GM21423 (cell line): ENCODE measurements around the gene SAP30BP.
"Not testable (repeated sequence)": the region's sequence is repeated elsewhere in the genome, so short reads cannot be mapped to it uniquely, and the experiment has no call there.

Experiments used
- ATAC-seq: cut with Tn5 transposase; IDR thresholded peaks from one replicate; pipeline ENCODE4 v1.9.1; 2021; ENCODE audit warnings: mild to moderate bottlenecking, moderate library complexity; ENCODE audit not compliant: unreplicated experiment

The SAP30BP gene

GRCh38 chr17:75633486-75634375, 33.4 kb upstream of the SAP30BP start:
- no peak for ATAC-seq

DNA sequence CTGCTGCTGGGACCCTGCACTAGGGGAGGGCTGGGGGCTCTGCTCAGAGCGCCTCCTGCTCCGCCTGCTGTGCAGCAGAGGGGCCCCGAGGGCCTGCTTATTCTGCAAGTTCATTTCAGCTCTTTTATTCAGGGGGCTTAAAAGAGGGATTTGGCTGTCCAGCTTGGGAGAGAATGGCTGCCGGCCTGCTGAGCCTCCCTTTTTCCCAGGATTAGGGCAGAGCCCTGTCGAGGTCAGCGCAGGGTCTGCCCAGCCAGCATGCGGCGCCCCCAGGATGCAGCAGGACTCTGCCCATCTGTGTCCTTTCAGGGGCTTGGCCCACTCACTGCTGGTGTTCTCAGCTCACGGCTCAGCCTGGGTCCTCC, 32.8 kb upstream of the SAP30BP start:
- no peak for ATAC-seq

GRCh38 chr17:75634754-75635609, 32.2 kb upstream of the SAP30BP start:
- ATAC-seq: no peak

DNA sequence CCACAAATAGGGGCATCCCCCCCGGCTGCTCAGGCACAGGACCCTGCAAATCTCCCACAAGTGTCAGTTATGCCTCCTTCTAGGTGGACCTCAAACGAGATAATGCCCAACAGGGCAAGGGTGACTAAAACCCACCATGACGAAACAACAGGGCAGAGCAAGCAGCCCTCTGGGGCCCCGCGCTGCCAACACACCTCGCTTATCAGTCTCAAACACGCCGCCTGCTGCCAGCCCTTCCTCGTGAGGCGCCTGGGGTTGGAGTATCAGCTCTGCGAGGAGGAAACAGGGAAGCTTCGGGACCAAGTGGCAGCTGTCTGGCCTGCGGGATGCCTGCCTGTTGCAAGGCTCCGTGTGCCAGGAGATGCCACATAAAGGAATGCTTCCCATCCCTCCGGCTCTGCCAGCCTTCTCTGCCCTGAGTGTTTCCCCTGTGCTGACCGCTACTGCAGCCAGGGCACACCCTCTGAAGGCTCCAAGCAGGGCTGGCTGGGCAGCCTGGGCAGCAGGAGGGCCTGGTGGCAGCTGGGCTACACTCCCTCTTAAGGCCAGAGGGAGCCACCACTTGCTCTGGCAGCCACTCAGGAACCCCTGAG, 31.4 kb upstream of the SAP30BP start:
- ATAC-seq: no peak

DNA sequence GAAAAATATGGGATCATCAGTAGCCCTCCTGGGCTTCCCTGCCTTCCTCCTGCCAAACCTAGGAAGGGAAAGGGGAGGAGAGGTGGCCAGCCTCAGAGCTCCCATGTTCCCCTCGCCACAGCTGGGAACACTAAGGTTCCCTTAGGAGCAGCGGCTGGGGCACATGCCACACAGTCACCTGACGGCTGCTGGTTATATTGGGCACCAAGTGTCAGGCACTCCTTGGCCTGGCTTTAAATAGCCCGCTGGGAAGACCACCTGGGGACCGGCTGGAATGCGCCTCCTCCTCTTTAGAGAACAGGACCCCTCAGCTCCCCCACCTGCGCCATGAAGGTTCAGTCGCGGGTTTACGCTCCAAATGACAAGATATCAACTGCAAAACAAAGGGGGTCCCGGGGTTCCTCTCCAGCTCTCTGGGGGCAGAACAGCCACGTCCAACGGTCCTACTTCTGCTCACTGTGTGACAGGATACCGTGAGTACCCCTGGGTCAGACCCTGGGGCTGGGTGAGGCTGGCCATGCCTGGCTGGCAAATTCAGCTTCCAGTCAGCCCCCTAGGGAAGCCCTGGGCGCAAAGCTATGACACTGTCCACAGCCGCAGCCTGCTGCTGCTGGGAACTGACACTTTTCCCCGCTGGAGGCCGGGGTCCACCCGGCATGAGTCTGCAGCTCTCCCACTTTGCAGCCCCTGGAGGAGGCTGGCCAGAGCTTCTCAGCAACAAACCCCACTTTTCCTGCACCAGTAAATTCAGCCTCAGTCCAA, 30.6 kb upstream of the SAP30BP start:
- ATAC-seq: no peak

DNA sequence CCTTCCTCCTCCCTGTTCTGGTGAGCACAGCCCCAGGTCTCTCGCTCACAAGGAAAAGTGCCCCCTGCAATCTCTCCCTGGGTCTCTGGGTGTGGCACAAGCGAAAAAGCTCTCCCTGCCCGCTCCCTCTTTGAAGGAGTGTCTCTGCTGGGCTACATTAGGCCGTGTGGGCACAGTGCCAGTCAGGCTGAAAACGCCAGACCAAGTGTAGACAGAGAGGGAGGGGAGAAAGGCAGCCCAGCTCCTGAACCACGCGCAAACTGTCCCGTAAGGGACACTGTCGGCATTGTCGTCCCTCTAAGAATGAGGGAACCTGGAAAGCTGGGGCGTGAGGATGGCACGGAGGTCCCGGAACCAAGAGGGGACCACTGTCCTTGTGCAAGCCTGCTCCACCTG, 30.0 kb upstream of the SAP30BP start:
- no peak for ATAC-seq

DNA sequence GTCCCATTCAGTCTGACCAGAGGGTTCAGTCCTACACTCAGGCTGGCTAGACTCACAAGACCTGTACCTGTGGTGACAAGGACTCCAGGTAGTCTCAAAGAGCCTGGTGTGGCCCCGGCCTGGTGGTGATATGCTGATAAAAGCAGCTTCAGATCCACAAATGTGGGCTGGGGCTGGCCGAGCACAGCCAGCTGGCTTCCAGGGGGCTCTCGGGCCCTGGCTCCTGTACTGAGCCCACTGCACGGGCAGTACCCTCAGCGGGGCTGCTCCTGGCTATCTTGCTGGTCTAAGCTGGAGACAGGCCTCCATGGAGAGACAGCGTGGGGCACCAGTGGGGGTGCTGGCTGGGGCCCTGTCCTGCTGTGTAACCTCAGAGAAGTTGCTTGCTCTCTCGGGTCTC, 29.6 kb upstream of the SAP30BP start:
- no peak for ATAC-seq

- ATAC-seq: not testable (repeated sequence)
Observed at GRCh38 chr17:75638039-75638438, 29.1 kb upstream of the SAP30BP start.

DNA sequence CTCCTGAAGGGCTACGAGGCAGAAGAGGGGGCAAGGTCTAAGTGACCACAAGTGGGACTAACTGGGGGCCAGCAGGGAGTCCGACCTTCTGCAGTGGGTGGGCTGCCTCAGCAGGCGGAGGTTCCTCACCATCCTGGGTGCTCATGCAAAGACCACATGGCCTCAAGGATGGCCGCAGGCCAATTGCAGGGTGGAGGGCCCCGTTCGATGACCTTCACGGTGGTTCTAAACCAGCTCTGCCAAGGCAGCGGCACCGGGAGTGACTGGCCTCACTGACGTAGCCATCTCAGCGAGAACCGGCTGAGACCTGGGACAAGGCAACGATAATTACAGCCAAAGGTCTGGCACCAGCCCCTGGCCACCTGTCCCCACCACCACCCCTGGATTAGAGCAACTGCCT, 28.2 kb upstream of the SAP30BP start:
- no peak for ATAC-seq

DNA sequence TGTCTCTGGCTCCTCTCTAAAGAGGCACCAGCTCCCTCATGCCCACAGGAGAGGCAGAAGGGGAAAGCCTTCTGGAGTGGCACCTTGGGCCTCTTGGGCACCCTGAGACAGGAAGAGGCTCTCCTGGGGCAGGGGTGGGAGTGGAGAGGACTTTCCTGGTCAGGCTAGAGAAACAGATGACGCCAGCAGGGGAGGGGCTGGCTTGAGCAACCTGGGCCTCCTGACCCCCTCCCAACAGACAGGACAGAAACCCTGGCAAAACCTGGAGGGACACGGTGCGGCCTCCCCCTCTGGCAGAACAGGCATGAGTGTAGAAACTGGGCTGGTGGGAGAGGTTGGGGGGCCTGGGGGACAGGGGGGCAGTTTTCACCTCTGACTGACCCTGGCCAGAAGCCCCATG, 27.8 kb upstream of the SAP30BP start:
- ATAC-seq: no peak

- no peak for ATAC-seq
Observed at GRCh38 chr17:75639771-75640555, 27.2 kb upstream of the SAP30BP start.

DNA sequence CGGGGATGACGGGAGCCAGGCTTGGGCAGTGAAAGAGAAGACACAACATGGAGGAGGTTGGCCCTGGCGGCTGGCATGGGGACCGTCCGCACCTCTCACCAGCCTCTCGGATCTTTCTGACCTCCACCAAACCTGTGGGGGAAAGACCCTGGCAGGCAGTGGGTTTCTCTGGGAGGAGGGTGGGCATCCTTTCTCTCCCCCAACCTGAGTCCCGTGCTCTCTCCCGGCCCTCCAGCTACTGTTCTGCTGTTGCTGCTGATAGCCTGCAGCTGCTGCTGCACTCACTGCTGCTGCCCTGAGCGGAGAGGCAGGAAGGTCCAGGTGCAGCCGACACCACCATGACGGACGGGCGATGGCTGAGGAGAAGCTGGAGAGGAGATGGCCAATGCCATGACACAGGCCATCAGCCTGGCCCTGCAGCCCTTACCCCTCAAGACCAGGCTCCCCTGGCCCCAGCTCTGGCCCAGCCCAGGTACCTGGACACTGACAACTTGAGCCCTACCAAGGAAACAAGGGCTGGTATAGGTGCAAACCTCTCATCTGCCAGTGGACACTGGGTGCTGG, 26.5 kb upstream of the SAP30BP start:
- ATAC-seq: no peak

- no peak for ATAC-seq
Observed at GRCh38 chr17:75641343-75641742, 25.8 kb upstream of the SAP30BP start.

DNA sequence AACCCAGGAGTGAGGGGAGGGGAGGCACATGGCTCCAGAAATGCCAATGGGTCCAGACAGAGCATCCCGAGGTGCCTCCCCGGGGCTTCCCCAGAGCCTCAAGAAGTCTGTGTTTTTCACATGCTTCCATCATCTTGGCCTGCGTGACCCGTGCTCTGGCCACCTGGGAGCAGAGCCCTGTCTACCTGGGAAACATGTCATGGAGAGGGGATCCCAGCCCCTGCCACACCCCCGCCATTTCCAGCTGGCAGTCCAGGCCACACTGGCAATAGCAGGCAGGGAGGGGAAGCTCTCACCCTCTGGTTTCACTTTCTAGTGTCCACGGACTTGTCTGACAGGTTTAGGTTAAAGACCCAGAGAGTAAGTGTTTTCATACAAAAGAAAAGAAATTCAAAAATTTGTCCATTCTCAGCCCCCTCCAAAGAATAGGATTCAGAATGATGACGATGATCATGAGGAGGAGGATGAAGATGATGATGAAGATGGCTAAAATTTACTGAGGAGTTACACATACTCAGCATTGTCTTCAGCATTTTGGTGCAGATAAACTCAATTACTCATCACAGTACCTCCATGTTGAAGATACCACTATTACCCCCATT, 24.9 kb upstream of the SAP30BP start:
- no peak for ATAC-seq

GRCh38 chr17:75642784-75643642, 24.1 kb upstream of the SAP30BP start:
- no peak for ATAC-seq

DNA sequence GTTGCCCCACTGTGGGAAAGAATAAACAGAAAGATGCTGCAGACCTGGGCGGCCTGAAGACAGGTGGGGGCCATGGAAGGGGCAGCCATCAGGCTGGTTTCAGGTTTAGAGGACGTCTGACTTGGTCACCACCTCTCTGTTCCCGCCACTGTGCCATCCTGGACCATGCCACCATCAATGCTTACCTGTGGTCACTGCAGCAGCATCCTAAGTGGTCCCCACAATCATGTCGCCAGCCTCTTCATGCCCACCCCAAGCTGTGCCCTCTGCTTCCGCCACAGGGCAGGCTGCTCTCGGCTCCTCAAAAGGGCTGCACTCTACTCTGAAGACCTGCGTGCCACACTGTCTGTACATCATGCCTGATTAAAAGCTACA, 23.5 kb upstream of the SAP30BP start:
- ATAC-seq: no peak

DNA sequence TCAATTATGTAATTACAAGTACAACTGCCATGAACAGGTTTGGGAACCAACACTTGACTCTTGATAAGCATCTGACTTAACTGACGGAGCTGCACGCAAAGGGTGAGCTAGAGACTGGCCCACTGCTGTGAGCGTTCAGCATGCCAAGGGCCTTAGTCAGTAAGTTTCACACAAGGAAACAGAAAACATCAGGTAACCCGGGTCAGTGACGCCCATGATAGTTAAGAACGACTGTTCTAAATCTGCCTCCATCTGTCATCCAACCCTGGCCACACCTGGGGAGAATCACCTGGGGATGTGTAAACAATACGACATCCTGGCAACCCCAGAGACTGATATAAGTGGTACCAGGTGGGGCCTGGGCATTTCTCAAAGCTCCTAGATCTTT, 21.6 kb upstream of the SAP30BP start:
- no peak for ATAC-seq

DNA sequence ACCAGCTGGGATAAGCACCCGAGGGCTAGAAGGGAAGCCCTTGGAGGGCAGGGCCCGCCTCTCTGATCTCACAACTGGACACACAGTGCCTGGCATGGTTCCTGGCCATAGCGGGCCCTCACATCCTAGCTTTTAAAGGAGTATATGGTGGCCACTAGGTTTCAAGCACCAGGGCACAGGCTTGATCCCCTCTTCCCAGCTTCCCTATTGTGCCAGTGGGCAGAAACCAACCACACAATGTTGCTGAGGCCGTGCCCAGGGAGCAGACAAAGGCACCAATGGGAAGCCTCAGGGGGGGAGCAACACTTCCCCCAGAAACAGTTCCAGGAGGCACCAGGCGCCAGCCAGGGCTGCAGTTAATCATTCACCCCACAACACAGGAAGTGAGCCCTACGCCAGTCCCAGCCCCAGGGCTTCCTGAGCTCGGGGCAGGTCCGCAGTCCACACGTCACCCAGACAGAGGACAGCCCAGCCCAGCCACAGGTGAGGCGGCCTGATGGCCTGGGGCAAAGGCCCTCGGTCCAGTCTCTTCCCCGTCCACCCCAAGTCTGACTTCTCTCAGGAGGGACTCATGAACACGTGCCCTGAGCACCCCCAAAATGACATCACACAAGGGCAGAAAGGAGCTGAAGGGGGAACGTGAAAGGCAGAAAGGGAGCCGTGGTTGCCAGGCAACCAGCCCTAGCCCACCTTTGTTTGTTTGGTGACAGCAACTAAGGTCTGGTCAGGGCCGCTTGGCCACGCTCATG, 21.1 kb upstream of the SAP30BP start:
- ATAC-seq: peak; percentile 89
